ENCODE data around the gene CAMTA1.

The CAMTA1 gene

GRCh38 chr1:7478142-7478790 lies 693.0 kb downstream of the CAMTA1 start:
- no peak for DNase-seq (ENCODE audit: low read depth)
- no peak overlapping the region for H3K4me3 ChIP-seq (ENCODE audit: low read depth, low read length)
- no peak for TF ChIP-seq CTCF (IDR thresholded peaks at IDR 0.05; ENCODE audit: control insufficient read depth, extremely low read depth, insufficient read depth)

DNA sequence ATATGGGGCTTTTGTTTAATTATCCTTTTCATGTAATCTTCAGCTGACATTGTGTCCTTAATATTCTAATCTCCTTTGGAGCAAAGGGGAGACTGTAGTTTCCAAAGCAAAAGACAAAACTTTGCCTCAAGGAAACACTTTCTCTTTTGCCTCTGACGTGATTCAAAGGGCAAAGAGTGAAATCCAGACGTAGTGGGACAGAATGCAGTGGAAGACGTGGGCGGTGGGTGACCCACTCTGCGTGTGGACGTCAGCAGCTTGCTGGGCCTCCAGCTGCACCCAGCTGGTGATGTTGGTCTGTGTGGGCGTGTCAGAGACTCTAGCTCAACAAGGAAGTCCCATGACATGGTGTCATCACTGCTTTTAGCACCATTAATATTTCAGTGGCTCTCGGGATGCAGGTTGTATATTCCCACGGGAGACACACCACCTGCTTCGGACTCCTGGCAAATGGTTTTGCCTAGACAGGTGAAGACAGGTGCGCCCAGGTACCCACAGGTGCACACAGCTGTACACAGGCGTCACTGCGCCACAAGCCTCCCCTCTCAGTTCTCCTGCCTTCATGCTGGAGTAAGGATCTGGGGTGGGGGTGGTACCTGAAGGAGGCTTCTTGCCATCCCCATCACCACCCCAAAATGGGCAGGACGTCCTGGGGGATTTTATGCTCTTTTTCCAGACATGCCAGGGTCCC lies 693.7 kb downstream of the CAMTA1 start:
- no peak overlapping the region for H3K4me3 ChIP-seq (ENCODE audit: low read depth, low read length)
- TF ChIP-seq CTCF (IDR thresholded peaks at IDR 0.05; ENCODE audit: control insufficient read depth, extremely low read depth, insufficient read depth), result no peak
- DNase-seq (ENCODE audit: low read depth), result no peak

DNA sequence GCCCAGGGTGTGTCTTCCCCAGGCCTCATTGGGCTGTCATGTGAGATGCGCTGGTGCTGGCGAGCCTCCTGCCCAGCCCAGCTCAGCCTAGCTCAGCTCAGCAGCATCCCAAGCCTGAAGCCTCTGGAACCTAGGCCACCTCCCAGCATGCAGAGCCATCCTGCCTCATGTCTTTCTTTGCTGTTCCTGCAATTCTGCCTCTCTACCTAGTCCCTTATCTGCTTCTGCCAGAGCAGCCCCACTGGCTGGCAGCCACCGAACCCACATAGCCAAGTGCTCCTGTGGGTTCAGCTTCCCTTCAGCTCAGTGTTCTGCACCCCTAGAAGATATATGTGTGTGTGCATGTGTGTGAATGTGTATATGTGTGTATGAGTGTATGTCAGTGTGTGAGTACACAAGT lies 694.3 kb downstream of the CAMTA1 start:
- TF ChIP-seq CTCF (IDR thresholded peaks at IDR 0.05; ENCODE audit: control insufficient read depth, extremely low read depth, insufficient read depth), result no peak
- DNase-seq (ENCODE audit: low read depth), result no peak
- no peak overlapping the region for H3K4me3 ChIP-seq (ENCODE audit: low read depth, low read length)

GRCh38 chr1:7481194-7481593 lies 695.9 kb downstream of the CAMTA1 start:
- DNase-seq (ENCODE audit: low read depth), result no peak
- no peak overlapping the region for H3K4me3 ChIP-seq (ENCODE audit: low read depth, low read length)
- TF ChIP-seq CTCF (IDR thresholded peaks at IDR 0.05; ENCODE audit: control insufficient read depth, extremely low read depth, insufficient read depth), result no peak

GRCh38 chr1:7482077-7482476 lies 696.8 kb downstream of the CAMTA1 start:
- TF ChIP-seq CTCF (IDR thresholded peaks at IDR 0.05; ENCODE audit: control insufficient read depth, extremely low read depth, insufficient read depth), result no peak
- no peak overlapping the region for H3K4me3 ChIP-seq (ENCODE audit: low read depth, low read length)
- DNase-seq (ENCODE audit: low read depth), result no peak

DNA sequence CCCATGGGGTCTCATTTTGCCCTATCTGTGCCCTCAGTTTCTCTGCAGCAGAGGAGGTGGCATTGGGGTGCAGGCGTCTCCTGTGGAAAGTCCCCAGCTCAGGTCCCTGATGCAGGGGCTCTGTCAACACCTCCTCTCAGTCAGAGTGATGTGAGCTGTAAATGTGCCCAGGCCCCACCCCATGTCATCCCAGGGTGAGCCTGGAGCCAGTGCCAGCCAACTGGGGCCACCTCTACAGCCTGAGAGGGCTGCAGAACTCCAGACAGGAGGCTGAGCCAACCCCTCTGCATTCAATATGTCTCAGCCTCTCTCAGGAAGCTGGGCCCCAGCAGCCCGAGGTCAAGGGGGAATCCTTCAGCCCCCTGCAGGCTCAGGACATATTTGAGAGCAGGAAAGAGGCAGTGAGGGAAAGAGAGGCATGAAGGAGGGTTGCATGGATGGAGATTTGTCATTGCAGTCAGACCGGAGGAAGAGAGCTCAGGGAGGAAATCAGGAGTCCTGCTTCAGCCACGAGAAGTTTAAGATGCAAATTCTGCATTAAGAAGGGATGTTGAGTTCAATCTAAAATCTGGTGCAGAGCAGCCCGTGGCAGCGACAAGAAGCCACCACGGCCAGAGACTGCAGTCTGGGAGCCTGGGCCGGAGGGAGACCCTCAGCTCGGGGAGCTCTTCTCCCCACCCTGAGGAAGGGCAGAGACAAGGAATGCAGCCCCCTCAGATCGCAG lies 697.7 kb downstream of the CAMTA1 start:
- no peak overlapping the region for H3K4me3 ChIP-seq (ENCODE audit: low read depth, low read length)
- DNase-seq (ENCODE audit: low read depth), result no peak
- TF ChIP-seq CTCF (IDR thresholded peaks at IDR 0.05; ENCODE audit: control insufficient read depth, extremely low read depth, insufficient read depth), result no peak
